GM15510 (cell line): ENCODE data around the gene TRAPPC2B.
A peak's percentile ranks its signal among the peaks of the same experiment; 100 is the strongest.

Experiments
- POLR2A ChIP-seq: IDR thresholded peaks from 3 replicates; pipeline ENCODE4 v1.6.1; 2011; ENCODE audit warnings: borderline replicate concordance; ENCODE audit not compliant: insufficient read length; ENCODE audit errors: extremely low read depth

Gene TRAPPC2B

DNA sequence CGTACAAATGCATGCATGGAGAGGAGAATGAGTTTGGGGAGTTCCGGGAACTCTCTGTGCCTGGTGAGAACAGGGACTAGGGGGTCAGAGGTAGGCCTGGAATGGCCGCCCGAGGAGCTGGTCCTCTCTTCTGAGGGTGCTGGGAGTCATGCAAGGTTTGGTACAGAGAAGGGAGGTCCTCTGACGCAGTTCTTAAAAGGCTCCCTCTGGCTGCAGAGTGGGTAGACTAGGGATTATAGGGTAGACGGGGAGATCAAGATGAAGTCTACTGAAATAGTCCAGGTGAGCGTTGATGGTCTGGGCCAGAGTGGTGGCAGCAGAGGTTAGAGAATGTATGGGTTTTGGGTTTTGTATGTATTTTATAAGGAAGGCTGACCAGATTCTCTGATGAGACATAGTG is 11.5 kb upstream of the TRAPPC2B start:
- TF ChIP-seq POLR2A: no peak

DNA sequence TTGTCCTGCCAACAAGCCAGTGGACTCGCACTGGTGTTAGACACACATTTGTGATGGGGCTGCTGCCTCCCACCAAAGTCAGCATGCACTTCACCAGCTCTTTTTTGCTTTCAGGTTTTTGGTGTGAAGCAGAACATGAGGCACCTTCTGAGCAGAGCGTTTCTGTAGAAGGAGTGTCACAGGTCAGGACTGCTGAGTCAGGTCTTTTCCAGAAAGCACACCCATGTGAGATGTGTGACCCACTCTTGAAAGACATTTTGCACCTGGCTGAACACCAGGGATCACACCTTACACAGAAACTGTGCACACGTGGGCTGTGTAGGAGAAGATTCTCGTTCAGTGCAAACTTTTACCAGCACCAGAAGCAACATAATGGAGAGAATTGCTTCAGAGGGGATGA is 7.4 kb upstream of the TRAPPC2B start:
- TF ChIP-seq POLR2A: no peak

DNA sequence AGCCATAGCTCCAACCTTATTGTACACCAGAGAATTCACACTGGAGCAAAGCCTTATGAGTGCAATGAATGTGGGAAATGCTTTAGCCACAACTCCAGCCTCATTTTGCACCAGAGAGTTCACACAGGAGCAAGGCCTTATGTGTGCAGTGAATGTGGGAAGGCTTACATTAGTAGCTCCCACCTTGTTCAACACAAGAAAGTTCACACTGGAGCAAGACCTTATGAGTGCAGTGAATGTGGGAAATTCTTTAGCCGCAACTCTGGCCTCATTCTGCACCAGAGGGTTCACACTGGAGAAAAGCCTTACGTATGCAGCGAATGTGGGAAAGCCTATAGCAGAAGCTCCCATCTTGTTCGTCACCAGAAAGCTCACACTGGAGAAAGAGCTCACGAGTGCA is 5.9 kb upstream of the TRAPPC2B start:
- no peak for TF ChIP-seq POLR2A

DNA sequence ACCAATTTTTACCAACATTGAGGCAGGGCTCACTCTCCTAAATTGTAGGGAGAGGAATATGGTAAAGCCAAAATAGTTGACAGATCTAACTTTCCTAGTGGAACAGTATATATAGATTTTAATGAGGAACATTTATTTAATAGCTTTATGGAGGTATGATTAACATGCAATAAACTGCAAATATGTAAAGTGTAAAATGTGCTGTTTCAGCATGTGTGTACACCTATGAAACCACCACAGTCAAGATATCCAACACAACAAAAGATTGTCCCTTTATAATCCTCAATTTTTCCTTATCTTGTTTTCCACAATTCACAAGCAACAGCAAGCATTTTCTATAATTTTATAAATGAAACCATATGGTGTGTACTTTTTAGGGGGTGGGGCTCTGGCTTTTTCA is 4.1 kb upstream of the TRAPPC2B start:
- no peak for TF ChIP-seq POLR2A

DNA sequence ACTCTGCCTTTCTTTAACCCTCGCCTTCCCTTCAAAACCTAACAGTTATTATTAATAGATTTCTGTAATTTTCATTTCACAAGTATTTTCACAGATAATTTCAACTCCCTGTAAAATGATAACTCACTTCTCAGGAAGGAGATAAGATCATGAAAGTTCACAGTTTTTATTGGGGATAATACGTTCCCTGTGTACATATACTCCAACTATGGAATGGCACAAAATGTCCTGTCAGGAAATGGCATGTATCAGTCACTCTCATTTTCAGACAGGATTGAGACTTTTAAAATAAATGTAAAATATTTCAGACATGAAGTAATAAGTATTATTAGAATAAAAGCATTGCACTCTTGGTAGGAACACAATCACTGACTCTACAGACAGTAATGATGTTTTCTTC is 932 bp upstream of the TRAPPC2B start:
- no peak for TF ChIP-seq POLR2A

DNA sequence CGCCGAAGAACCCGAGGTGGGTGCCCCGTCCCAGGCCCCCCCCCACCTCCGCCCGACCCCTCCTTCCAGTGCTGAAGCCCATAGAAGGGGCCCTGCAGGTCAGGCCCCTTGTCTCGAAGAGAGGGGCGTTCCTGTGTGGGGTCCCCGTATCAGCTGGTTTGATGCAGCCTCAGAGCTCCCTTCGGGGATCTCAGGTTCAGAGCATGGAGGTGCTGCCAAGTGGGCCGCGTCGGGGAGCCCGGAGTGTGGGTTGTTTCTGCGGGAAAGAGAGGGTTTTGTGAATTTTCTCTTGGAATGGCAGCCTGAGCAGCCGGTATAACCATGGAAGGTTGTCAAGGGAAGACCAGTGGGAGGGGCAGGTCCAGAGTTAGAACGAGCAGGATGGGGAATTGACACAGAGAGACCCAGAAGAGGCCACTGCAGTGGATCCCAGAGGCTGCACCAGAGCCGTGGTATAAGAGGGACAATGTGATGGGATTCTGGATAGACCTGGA is 384 bp downstream of the TRAPPC2B start:
- TF ChIP-seq POLR2A: no peak

DNA sequence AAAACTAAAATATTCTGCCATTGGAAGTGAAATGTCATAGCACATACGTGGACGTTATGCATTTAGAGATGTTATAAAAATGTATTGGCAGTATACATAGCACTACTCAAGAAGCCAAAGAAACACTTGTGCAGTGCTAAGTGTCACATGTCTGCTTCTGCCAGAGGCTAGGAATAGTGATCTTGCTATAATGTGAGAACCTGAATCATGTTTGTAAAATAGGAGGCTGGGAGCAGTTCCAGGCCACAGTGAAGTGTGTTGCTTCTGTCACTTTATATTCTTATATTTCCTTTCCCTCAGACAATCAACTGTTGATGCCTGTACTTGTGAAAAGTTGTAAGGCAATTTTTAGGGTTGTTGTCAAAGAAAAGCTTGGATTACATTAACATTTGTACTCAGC is 3.4 kb downstream of the TRAPPC2B start:
- no peak for TF ChIP-seq POLR2A

DNA sequence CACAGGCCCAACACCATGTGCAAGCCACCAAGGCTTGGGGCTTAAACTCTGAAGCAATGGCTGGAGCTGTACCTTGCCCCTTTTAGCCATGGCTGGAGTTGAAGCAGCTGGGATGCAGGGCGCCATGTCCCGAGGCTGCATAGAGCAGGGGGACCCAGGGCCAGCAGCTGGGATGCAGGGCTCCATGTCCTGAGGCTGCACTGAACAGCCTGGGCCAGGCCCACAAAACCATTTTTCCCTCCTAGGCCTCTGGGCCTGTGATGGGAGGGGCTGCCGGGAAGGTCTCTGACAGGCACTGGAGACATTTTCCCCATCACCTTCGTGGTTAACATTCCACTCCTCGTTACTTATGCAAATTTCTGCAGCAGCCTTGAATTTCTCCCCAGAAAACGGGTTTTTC is 10.8 kb downstream of the TRAPPC2B start:
- TF ChIP-seq POLR2A: no peak

DNA sequence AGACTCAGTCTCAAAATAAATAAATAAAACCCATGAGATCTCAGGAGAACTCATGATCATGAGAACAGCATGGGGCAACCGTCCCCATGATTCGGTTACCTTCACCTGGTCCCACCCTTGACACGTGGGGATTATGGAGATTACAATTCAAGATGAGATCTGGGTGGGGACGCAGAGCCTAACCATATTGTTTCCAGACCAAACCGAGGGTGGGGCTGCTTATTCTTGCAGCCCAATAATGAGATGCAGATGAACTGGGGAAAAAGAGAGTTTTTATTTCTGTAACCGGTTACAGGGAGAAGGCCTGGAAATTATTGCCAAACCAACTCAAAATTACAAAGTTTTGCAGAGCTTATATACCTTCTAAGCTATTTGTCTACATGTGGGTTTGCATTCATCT is 12.8 kb downstream of the TRAPPC2B start:
- TF ChIP-seq POLR2A: no peak

DNA sequence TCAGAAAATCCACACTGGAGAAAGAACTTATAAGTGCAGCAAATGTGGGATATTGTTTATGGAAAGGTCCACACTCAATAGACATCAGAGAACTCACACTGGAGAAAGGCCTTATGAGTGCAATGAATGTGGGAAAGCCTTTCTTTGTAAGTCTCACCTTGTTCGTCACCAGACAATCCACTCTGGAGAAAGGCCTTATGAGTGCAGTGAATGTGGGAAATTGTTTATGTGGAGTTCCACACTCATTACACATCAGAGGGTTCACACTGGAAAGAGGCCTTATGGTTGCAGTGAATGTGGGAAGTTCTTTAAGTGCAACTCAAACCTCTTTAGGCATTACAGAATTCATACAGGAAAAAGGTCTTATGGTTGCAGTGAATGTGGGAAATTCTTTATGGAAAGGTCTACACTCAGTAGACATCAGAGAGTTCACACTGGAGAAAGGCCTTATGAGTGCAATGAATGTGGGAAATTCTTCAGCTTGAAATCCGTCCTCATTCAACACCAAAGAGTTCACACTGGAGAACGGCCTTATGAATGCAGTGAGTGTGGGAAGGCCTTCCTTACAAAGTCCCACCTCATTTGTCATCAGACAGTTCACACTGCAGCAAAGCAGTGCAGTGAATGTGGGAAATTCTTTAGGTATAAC is 14.3 kb downstream of the TRAPPC2B start:
- TF ChIP-seq POLR2A: no peak

DNA sequence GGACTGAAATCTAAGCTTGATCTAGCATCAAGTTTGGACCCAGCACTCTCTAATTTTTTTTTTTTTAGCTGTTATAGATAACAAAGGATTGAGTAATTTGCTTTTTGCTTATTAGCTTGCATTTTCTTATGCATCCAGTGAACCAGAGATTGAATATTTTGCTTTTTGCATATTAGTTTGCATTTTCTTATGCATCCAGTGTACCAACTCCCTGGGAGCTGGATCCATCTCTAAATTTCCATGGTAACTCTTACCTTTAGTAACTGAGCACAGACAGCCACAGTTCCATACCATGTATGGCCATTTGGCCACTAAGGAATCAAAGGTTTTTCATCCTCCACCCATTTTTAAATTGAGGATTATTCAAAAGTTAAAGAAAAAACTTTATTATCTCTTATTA is 17.6 kb downstream of the TRAPPC2B start:
- TF ChIP-seq POLR2A: no peak

DNA sequence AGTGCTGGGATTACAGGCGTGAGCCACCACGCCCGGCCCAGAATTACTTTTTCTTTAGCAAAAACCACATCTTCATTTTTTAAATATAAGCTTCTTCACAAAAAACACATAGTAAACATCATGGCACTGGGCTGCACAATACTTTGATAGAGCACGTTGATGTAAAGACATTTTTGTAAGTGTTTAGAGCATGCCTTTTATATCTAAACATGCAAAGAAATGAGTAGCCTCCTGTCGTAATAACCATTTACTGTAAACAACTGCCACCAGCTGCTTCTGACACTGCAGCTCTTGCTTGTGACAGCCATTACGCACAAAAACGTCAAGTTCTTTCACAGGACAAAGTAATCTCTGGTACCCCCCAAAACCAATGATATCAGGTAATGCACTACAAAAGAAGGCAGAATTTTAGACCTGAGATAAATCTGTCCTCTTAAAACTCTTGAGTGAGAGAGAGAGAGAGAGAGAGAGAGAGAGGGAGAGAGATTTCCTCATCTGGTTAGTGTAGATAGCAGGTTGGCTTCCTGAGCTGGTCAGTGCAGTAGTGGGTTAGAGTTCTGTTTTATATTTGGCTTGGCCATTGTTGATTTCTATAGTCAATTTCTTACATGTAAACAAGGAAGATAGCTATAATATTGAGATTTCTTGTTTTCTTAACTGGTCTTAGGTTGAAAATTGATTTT is 19.6 kb downstream of the TRAPPC2B start:
- no peak for TF ChIP-seq POLR2A

DNA sequence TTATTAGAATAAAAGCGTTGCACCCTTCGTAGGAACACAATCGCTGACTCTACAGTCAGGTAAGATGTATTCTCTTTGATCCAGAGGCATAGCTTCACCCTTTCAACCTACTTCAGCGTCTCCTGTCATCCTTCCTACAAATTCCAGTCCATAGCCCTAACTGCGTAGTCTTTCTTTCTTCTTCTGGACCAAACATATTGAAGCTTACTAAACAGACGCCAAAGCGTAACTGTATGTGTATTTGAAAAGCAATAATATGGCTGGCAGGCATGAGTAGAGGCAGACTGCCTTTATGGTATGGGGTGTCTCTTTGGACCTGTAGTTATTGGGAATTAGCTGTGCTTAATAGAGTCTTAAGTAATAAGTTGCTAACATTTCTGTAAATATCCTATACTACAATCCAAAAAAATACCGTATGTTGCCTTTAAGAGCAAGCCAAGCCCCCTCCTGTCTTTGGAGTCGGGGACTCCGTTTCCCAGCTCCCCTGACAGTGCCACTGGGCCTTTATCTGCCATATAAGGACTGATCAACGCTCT is 25.9 kb downstream of the TRAPPC2B start:
- TF ChIP-seq POLR2A: no peak

DNA sequence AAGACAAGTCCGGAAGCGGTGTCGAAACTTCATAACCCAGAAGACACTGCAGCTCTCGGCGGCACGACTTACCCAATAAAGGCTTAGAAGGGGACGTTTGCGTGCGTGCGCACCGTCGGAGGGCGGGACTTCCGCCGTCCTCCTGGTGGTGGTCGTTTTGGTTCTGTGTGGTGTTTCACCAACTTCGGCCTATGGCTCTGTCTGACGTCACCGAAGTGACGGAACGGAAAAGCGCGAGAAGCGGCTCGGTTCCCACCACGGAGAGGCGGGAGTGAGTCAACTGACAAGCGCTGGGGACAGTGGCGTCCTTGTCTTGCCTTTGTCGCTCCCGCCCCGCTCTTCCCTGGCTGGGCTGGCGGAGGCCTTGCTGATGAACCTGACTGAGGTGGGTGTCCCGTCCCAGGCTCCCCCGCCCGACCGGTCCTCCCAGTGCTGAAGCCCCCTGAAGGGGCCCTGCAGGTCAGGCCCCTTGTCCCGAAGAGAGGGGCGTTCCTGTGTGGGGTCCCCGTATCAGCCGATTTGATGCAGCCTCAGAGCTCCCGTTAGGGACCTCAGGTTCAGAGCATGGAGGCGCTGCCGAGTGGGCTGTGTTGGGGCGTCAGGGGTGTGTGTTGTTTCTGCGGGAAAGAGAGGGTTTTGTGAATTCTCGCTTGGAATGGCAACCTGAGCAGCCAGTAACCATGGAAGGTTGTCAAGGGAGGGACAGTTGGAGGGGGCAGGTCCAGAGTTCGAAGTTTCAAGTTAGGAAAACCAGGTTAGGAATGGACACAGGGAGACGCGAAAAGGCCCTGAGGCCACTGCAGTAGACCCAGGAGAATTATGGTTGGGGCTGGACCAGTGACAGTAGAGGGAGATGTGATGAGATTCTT is 26.6 kb downstream of the TRAPPC2B start, which contains the start of gene ZNF548:
Gene ZNF548 (plus strand): TSS at position 125 of the 869 bp plus-strand sequence. CDS start 246 bp downstream, at position 371.
- peak; percentile 45 for TF ChIP-seq POLR2A

DNA sequence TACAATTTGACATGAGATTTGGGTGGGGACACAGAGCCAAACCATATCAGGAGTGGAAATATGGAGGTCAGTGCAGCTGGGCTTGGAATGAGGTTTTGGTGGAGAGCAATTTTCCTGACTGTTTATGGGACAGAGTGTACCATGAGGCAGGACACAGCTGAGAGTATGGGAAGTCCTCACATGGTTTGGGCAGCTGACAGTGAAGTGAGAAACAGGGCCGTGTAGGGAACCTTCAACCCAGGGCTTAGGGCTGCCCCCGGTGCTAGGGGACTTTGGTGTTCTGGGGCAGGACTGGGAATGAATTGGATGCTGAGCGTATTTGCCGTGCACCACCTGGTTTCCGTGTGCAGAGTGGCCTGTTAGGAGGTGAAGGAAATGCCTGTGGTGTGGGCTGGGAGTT is 32.4 kb downstream of the TRAPPC2B start:
- TF ChIP-seq POLR2A: no peak
